Ureter (tissue), 1 donor: ENCODE measurements around the gene WASL. TPM values are rescaled to one million over a fixed set of nuclear protein-coding genes. Genes with fewer than 3 reads are reported as not detected.
A peak's percentile ranks its signal among the peaks of the same experiment; 100 is the strongest.
"Not testable (repeated sequence)": the region's sequence is repeated elsewhere in the genome, so short reads cannot be mapped to it uniquely, and the experiment has no call there.

Experiments
- DNase-seq: peaks from one replicate; pipeline ENCODE4 v3.0.0-alpha.2; 2020; ENCODE audit warnings: low spot score
- total RNA-seq: library from RNA; stranded (reverse); gene quantifications from one replicate; pipeline ENCODE4 v1.2.4, GENCODE V29; 2023
- donor health status: DM: yes; HTN: yes; CAD: no.

Gene WASL
- total RNA-seq, 1 donor from 2014 or later = 59.4 TPM

DNA sequence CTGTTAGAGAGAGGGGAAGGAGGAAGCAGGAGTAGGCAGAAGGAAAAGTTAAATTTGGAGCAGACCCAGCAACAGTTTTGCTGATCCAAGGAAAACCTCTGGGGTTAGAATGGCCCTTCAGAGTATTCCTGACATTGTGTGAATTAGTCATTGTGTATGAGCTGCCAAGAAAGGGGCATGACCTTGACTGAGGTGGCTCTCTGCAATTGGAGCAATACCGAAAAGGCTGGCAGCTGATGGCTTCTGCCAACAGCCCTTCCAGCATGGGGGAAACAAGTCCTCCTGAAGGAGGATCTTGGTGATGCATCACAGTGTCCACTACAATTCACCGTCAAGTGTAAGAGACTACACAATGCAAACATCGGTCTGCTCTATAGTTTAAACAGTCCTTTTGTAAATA lies 20.6 kb upstream of the WASL start:
- no peak for DNase-seq

DNA sequence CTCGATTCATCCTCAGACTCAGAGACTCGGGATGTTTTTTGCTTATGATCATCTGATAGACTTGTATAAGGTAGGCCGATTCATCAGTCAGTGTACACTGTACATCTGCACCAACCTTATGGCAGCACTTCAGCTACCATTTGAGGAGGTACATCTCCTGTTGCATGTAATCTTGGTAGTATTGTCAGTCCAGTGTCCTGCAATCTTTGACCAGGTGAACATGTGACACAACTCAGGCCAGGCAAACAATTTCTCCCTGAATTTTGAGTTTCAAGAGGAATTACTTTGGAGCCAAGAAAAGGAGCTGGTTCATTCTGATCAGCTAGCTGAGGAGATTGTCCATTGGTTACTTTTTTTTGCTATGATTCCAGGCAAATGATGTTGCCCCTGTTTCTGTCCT lies 19.7 kb upstream of the WASL start:
- no peak for DNase-seq

DNA sequence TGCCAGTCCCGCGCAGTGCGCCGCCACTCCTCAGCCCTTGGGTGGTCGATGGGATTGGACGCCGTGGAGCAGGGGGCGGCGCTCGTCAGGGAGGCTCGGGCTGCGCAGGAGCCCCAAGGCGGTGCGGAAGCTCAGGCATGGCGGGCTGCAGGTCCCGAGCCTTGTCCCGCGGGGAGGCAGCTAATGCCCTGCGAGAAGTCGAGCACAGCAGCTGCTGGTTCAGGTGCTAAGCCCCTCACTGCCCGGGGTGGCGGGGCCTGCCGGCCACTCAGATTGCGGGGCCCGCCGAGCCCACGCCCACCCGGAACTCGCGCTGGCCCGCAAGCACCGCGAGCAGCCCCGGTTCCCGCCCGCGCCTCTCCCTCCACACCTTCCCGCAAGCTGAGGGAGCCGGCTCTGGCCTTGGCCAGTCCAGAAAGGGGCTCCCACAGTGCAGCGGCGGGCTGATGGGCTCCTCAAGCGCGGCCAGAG lies 14.4 kb upstream of the WASL start:
- DNase-seq = no peak

DNA sequence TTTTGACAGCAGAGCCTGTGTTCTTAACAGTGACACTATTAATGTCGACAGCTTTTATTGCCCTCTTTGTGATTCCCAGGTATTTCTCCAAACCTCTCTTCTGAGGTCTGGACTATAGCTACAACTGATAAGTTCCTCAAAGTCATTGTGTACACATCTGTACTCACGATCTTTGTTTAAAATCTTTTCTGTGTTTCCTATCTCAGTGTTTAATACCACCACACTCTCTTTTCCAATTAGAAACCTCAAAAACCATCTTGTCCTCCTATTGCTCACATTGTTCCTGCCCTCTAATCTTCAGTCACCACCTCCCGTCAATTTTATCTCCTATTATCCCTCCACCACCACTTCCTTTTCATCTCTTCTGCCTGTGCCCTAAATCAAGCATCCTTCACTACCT lies 12.9 kb upstream of the WASL start:
- DNase-seq = no peak

DNA sequence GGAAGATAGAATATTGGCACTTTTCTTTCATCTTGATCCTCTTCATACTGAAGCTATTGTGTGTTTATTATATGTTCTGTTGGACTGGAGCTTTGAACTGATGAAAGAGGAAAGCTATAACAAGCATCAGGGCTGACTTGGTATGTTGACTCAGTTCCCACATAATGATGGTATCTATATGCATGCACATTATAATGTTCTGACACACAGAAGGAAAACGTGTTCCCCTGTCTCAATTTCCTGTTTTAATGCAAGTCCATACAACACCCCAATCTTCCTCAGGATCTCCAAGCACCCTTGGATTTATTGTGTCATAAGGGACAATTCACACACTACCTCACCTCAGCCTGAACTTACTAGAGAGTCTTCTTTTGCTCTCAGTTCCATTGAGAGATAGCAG lies 8.3 kb upstream of the WASL start:
- DNase-seq = no peak

DNA sequence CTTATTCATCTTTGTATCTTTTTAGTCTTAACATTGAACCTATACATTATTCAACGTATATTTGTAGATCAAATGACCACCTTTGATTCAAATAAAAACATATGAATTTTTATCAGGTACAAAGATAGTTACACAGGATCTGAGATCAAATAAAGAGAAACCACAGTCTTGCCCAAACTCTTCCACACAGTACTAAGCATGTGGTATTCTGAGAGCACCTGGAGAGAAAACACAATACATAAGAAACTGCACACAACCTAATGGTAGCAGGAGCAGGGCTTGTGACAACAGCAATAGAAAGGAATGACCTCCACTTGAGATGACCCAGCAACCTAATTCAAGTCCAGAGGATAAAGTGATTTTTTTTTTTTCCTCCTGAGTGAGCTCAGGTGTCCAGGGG lies 6.5 kb upstream of the WASL start:
- DNase-seq = no peak

DNA sequence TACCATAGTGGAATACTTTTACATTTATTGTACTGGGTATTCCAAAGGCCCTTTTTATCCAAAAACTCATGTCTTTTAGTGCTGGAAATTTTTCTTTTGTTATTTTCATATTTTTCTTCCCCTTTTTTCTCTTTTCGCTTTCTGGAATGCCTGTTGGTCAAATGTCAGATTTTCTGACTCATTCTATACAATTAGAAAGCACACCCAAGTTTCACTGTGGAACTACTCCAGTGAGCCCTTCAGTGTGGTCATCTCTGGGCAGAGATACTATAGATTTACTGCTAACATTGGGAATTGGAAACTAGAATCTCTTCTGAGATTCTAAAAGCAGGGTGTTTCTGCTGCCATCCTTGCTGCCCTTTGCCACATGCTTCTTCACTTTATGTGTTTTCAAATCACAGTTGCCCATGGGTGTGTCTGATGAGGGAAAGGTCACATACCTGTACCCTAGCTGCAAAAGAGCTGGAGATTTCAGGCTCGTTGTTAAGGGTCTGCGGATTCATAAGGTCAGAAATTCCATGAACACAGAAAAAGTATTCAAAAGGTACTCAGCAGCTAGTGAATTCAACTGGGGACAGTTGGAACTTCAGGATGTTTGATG lies 5.6 kb upstream of the WASL start:
- no peak for DNase-seq

DNA sequence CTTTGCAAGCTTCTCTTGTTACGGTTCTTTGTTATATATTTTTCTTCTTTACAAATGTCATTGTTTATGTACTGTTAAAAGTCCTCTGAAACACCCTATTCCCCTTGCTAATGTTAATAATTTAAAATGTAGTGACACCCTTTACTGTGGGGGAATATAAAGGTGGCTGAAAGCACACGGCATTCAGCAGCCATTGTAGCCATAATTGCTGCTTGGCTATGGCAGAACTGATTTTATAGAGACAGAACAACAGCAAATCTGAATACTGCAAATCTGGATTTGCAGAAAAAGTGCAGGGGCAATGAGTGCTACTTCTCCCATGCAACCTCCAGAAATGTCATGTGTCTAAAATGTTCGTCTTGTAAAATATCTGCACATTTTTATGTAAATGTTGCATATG lies 3.7 kb upstream of the WASL start:
- DNase-seq = no peak

DNA sequence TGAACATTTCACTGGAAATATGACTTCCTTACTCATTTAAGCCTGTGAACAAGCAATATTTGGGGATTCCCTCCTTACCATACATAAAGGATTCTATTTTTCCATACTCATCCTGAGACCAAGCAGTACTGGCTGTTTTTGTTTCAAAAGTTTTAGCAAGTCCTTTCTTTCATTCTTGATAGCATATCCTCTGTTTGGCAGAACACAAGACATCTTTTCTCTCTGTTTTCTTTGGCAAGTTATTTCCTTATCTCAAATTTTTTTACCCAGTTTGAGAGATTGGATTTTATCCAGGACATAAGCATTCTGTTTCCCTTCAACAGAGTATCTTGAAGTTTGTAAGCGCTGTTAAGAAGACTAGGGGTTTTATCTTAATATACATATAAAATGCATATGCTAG lies 3.0 kb upstream of the WASL start:
- no peak for DNase-seq

DNA sequence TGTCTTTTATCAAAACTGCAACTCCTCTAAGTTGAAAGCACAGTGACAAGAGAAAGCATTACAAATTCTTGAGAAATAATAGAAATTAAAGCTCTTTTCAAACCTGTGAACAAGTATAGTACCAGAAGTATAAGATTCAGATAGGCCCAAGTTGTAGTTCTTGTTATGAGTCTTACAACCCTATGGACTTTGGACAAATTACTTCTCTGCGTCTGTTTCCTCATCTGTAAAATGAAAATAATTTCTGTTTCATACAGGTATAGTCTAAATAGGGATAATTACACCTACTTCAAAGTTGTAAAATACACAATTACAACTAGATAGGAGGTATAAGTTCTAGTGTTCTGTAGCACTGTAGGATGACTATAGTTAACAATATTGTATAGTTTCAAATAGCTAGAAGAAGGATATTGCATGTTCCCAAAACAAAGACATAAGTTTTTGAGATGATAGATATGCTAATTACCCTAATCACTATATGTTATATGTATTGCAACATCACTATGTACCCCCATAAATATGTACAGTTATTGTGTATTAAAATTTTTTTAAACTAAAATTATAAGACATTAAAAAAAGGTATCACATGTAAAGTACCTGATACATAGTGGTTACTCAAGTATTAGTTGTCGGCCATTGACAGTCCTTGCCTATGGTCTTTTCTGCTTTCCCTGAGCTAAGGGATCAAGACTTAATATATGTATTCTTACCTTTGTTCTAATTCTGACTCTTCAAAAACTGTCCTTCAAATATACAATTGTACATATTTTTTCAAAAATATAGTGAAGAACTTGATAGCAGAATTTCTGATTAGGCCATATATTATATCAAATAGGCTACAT lies 1.8 kb upstream of the WASL start:
- DNase-seq = no peak

DNA sequence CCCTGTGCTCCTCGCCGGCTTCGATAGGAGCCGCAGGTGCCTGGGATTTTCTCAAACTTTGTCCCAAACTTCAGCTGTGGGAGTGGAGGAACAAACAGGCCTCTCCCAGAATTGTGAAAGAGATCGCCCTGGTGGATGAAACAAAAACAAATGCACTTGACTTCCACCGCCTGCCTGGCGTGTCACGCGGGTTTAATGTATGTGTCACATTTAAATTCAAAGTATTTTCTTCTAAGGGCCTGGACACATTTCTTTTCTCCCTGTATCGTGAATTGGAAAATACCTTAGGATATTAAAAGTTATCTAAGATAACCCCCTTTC lies 694 bp upstream of the WASL start:
- no peak for DNase-seq

DNA sequence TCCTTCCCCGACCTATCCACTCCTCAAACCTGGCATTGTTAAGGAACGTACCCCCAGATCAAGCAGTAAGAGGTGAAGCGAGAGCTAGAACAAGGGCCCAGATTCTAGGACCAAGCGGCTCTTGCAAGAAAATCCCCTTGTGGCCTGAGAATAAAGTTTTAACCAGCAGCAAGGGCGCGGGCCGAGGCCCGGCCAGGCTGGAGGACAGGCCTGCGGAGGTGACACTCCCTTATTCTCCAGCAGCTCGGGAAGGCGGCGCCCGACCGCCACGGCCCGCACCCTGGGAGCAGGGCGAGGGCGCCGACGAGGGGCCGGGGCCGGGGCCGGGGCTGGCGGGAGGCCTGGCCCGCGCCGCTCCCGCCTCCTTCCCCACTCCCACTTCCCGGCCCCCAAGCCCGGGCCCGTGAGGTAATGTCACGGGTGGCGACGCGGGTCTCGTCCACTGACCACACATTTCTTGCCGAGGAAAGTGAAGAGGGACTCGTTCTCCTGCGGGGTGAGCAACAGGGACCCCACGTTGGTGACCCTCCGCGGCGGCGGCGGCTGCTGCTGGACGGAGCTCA lies 551 bp downstream of the WASL start:
- peak; percentile 51 for DNase-seq

DNA sequence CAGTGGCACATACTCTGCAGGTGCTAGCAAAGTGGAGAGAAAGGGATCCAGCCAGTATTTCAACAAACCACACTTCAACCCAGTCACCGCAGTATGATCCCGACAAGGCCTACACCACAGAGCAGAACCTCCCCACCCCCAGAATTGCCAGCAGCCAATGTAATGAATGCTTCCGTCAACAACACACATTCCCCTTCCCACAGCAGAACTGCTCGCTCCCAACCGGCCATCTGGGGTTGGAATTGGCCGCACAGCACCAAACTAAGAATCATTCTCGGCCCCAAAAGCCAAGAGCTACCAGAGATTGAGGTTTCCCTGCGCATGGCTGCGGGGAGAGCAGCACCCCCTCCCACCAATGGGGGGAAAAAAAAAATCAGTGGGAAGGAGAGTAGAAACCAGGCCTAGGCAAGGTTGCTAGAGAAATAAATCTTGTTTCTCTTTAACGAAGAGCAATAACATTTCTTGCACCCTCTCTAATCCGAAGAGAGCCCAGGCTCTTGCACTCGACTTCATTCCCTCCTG lies 1.1 kb downstream of the WASL start:
- DNase-seq = peak; percentile 79

DNA sequence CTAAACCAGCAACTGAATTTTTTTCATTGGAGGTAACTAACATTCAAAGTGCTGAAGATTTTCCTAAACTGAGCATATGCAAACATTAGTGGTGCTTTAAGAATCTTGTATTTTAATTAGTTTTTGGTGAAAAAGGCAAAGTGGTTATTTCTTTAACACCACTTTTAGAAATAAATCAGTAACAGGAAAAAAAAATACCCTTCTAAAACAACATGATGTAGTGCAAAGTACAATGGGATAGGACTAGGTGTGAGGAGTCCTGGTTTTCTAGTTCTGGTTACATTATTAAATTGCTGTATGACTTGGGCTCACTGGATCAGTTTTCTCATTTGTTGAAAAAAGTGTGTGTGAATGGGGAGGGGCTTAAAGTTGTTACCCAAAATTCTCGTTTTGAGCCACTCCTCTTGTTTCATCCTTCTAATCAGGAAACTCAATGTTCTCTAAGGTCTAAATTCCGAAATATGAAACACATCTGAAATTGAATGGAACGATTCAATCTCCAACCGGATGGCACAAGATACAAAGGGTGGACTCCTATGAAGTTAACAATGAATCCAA lies 1.8 kb downstream of the WASL start:
- DNase-seq = no peak

DNA sequence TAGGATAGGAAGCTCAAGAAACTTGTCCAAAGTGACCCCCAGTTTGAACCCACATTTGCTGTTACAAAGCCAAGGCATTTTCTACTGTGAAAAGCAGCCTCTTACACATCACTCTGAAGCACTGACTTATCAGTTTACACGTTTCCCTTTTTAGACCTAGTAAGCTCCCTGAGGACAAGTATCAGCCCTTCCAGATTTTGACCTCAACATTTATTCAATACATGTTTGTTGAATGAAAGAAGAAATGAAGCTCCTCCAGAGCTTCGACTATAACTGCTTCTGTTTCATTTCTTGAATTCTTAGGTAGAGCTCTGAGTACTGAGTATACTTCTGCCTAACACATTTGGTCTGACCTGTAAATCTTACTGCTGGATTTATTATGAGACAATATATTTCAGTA lies 2.7 kb downstream of the WASL start:
- DNase-seq = no peak

DNA sequence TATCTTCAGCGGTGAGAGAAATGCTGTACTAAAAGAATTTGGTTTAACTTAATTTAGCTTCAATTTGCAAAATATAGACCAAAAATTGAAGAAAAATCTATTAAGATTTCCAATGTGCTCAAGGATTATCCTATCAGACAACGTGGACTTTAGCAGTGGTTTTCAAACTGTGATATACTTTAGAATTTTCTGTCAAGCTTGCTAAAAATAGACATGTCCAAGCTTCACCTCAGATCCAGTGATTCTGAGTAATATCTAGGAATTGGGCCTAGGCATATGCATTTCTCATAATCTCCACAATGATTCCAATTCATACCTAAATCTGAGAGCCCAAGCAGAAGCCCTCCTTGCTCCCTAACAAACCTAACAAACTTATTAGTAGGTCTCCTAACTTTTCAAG lies 3.4 kb downstream of the WASL start:
- no peak for DNase-seq

DNA sequence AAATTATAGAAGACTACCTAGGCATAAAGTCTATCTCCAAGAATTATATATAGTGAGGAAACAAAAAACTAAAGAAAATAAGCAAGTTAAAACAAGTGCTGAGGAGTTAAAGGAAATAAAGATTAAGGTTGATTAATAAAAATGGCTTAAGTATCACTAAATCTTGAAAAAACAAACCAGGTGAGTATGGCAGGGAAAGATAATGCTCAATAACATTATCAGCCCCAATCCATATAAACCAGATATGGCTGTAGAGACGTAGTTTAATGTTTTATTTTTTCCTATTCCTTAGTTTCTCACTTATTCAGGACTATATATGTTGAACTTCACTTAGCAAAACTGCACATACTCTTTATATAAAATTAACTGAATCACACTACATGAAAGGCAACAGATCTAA lies 4.4 kb downstream of the WASL start:
- DNase-seq = no peak

DNA sequence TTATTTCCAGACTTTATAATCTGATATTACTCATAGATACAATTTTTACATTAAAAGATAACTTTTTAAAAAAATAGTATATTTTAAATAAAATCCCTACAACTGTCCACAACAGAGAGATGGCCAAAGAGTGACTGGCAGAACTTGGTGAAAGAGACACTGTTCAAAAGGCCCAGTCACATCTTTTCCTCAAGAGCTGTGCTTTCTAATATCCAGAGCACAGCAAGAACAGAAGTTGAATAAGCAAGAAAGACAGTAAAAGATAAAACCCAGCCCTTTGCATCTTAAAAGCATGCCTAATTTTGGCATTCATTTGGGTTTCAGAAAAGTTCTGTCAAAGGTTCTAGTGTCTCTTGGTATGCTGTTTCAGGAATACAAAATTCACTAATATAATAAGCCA lies 6.9 kb downstream of the WASL start:
- no peak for DNase-seq

DNA sequence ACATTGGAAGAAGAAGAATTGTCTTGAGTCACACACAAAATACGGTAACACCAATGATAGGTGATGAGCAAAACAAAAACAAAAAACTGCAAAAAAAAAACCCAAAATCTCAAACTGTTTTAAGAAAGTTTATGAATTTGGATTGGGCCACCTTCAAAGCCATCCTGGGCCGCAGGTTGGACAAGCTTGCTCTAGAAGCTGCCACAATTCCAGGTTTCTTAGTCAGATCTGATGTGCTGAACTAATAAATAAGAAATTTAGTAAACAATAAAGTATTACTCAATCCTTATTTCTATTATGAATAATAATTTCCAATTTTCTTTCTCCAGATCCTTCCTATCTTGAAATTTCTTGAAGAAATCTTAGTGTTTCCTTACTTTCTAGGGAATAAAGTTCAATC lies 10.0 kb downstream of the WASL start:
- DNase-seq = no peak

DNA sequence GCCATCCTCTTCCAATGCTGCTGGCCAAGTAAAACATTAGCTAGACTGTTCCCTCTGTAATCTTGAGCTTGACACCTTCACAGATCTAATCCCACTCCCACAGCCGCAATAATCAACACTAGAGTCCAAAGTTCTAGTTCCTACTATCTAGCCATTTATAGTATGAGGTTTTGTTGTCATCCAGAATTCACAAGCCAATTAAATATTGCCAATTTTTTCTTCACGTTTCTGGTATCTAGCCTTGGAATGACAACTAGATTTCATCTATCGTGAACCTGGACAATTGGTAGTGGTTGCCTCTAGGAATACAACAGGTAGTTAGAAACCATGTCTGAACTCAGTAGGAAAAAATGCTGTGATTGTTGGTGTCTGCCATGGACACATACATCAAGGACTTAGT lies 10.4 kb downstream of the WASL start:
- no peak for DNase-seq

DNA sequence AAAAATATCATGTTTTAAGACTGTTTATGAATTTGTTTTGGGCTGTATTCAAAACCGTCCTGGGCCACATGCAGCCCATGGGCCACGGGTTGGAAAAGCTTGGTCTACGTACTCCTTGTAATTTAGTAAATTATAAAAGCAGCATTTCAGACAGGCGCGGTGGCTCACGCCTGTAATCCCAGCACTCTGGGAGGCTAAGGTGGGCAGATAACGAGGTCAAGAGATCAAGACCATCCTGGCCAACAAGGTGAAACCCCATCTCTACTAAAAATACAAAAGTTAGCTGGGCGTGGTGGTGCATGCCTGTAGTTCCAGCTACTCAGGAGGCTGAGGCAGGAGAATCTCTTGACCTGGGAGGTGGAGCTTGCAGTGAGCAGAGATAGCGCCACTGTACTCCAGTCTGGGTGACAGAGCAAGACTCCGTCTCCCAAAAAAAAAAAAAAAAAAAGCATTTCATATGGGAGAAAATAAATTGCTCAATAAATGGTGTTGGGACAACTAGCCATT lies 11.6 kb downstream of the WASL start:
- DNase-seq = not testable (repeated sequence)

DNA sequence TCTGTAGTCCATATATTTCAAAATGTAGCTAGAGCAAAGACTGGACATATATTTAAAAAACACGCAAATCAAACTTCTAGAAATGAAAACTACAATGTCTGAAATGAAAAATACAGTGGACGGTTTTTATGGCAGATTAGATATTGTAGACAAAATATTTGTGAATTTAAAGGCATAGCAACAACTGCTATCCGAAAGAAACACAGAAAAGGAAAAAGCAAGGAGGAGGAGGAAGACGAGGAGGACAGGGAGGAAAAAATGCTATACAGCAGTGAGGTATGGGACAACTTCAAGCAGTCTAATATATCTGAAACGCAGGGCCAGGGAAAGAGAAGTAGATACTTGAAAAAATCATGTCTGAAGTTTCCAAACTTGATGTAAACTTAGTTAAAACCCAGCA lies 13.3 kb downstream of the WASL start:
- no peak for DNase-seq

DNA sequence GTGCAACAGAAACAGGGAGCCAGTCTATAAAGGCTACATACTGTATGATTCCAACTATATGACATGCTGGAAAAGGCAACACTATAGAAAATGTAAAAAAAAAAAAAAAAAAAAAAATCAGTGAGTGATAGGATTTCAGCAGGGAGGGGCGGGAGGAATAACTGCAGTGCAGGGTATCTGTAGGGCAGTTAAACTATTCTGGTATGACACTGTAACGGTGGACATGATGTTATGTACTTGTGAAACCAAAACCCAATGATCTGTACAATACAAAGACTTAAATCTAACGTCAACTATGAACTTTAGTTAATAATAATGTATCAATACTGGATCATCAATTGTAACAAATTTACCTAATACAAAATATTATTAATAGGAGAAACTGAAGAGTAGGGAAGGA lies 14.3 kb downstream of the WASL start:
- no peak for DNase-seq
